ENCODE results near the gene CHD1L. TPM values are rescaled to one million over a fixed set of nuclear protein-coding genes. Genes with fewer than 3 reads are reported as not detected.

Gene CHD1L
- total and polyA plus RNA-seq, 2 of the 13 experiments (the other 11 are each of a cell fraction or from before 2014, with no cell fraction given): 74.3 to 111 TPM

- in situ Hi-C loops (cut with HindIII; ENCODE audit: extremely low pct_ligation_motif_present, low pct_unique_long_range_greater_than_20kb): no loop called here
- H3K27me3 ChIP-seq (ENCODE audit: control insufficient read depth in 1 of 2, insufficient read depth in 2 of 2, low read length in 2 of 2): no peaks in the 10 kb centered on the region
- peak overlapping the region; percentile 19 for H3K27ac ChIP-seq (ENCODE audit: extremely low read length, insufficient read depth, low read length)
- H3K79me2 ChIP-seq (ENCODE audit: insufficient read depth, low read length): peaks cover 20% of the 10 kb centered on the region
- H3K36me3 ChIP-seq (replicated peaks in 1 of 2; ENCODE audit: control insufficient read depth in 1 of 2, insufficient read depth in 2 of 2, low read length in 2 of 2): peaks cover 11 to 40% of the 10 kb centered on the region in 2 experiments
- H2AFZ ChIP-seq (ENCODE audit: low read length): no peak overlapping the region
- H3K4me3 ChIP-seq (replicated peaks in 1 of 3; ENCODE audit: insufficient read depth in 1 of 3, low read depth in 2 of 3, low read length in 3 of 3): no peak overlapping the region
- FAIRE-seq: no peak
- H3K4me2 ChIP-seq (ENCODE audit: low read depth, low read length): no peak overlapping the region
- no peak overlapping the region for H3K9ac ChIP-seq (ENCODE audit: insufficient read depth, low read depth, low read length)
- intact Hi-C loops (cut with micrococcal nuclease; ENCODE audit: unreplicated experiment): no loop called here
- DNase-seq (ENCODE audit: low spot score): no peak
- no TSS peak for BruUV-seq (replicated peaks)
- ChIA-PET CTCF (ENCODE audit: low intra/inter-chr PET ratio, low total read pairs) (interaction anchor here (0.9 to 1.4 kb wide), 2 partner anchors 32 to 38 kb away, joined by 3 to 6 read pairs; partner anchors contain the start of genes CHD1L and PRKAB2), POLR2A (interaction anchor here (1.3 to 7.6 kb wide), 6 partner anchors 9 to 41 kb away, joined by 5 to 101 read pairs (median 10); partner anchors contain the start of genes CHD1L and FMO5)
- ATAC-seq: no peak
- H3K4me1 ChIP-seq (ENCODE audit: insufficient read depth, low read length): peaks cover 66% of the 10 kb centered on the region
- no peaks in the 10 kb centered on the region for H4K20me1 ChIP-seq (ENCODE audit: insufficient read depth, low read length)
- WGBS (ENCODE audit: low lambda C conversion rate): 83% methylated on average over 3 of the region's 3 CpGs
- H3K9me3 ChIP-seq (ENCODE audit: low read length): no peaks in the 10 kb centered on the region
- TF ChIP-seq RBM22 (optimal IDR thresholded peaks at IDR 0.05; ENCODE audit: low read length) (peak; percentile 28), ZNF407 (CRISPR knock-in tag; IDR thresholded peaks at IDR 0.05; ENCODE audit: not compliant biosample characterization) (no peak), BATF2 (CRISPR knock-in tag; IDR thresholded peaks at IDR 0.05) (no peak), MNT (IDR thresholded peaks at IDR 0.05) (no peak), ZFP91 (CRISPR knock-in tag; IDR thresholded peaks at IDR 0.05; ENCODE audit: borderline replicate concordance) (no peak), MAFK (conservative IDR thresholded peaks at IDR 0.05 in 1 of 2, IDR thresholded peaks at IDR 0.05 in 1 of 2; ENCODE audit: low read length in 2 of 2) (peak in 1 of 2 experiments; percentile 66; a peak in 2 of 4 replicates), MAFF (IDR thresholded peaks at IDR 0.05; ENCODE audit: low read depth, low read length) (peak; percentile 53; the same call in 1 of the 2 replicates), RBFOX2 (IDR thresholded peaks at IDR 0.05; ENCODE audit: low read depth, low read length) (0 out of 2 replicates have a peak, but pooled peaks have one; percentile 5), ZNF343 (CRISPR knock-in tag; IDR thresholded peaks at IDR 0.05) (no peak)
Measured at GRCh38 chr1:147209825-147210821, 32.4 kb upstream of the CHD1L start.
